NB4 (cell line): ENCODE measurements around the gene FILIP1L.

Experiments
- DNase-seq: peaks from one replicate; pipeline ENCODE4 v3.0.0; 2010; ENCODE audit warnings: low read depth
- H3K4me3 ChIP-seq: one replicate; pipeline ENCODE4 v1.5.1; 2011; ENCODE audit warnings: mild to moderate bottlenecking, low read depth, low read length, moderate library complexity
- MYC ChIP-seq: IDR thresholded peaks from 2 replicates; pipeline ENCODE4 v1.6.1; 2011; ENCODE audit warnings: low read depth, low read length
- POLR2A ChIP-seq: IDR thresholded peaks from 2 replicates; pipeline ENCODE4 v1.6.1; 2011; ENCODE audit warnings: mild to moderate bottlenecking; ENCODE audit not compliant: insufficient read length; ENCODE audit errors: extremely low read depth
- TF ChIP-seq, protein P1 (sequence below): IDR thresholded peaks from 2 replicates; pipeline ENCODE4 v1.6.1; 2011; ENCODE audit warnings: low read depth, low read length
- TF ChIP-seq, protein P2 (sequence below): IDR thresholded peaks from one replicate; pipeline ENCODE4 v1.5.1; 2012; ENCODE audit warnings: low read depth, low read length

FILIP1L gene

DNA sequence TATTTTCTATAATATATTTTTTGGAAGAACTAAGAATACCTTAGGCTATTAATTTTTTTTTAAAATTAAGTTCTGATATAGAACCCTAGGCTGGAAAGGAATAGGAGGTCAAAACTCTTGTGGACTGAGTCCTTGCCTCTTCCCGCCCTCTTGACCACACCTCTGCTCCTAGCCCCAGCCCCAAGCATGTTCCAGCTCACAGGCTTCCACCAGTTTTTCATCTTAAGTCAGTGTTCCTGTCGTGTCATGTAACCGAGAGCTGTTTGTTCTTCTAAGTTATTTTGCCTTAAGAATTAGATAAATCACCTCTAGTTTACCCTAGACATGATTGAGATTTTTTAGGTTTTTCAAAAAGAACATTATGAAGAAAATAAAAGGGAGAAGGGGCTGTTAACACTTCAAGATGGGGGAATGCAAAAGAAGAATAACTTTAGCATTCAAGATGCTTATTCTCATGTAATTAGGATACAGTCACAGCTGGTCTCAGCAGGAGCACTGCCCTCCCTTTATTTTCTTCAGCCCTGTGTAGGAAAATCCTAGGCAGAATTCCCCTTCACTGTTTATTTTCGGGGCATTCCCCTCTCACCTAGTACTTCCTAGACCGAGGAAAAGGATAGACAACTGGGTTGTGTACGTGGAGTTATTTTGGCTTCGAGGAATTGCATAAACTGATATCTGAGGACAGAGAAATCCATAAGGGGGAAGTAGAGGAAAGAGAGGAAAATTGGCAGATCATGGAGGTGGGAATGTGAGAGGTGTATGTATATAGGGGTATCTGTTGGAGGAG, 186.4 kb downstream of the FILIP1L start:
- no peak for DNase-seq
- H3K4me3 ChIP-seq: no peak overlapping the region
- TF ChIP-seq, protein P1, sequence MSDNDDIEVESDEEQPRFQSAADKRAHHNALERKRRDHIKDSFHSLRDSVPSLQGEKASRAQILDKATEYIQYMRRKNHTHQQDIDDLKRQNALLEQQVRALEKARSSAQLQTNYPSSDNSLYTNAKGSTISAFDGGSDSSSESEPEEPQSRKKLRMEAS: no peak
- TF ChIP-seq, protein P2, sequence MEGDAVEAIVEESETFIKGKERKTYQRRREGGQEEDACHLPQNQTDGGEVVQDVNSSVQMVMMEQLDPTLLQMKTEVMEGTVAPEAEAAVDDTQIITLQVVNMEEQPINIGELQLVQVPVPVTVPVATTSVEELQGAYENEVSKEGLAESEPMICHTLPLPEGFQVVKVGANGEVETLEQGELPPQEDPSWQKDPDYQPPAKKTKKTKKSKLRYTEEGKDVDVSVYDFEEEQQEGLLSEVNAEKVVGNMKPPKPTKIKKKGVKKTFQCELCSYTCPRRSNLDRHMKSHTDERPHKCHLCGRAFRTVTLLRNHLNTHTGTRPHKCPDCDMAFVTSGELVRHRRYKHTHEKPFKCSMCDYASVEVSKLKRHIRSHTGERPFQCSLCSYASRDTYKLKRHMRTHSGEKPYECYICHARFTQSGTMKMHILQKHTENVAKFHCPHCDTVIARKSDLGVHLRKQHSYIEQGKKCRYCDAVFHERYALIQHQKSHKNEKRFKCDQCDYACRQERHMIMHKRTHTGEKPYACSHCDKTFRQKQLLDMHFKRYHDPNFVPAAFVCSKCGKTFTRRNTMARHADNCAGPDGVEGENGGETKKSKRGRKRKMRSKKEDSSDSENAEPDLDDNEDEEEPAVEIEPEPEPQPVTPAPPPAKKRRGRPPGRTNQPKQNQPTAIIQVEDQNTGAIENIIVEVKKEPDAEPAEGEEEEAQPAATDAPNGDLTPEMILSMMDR: no peak
- no peak for TF ChIP-seq MYC
- TF ChIP-seq POLR2A: no peak

DNA sequence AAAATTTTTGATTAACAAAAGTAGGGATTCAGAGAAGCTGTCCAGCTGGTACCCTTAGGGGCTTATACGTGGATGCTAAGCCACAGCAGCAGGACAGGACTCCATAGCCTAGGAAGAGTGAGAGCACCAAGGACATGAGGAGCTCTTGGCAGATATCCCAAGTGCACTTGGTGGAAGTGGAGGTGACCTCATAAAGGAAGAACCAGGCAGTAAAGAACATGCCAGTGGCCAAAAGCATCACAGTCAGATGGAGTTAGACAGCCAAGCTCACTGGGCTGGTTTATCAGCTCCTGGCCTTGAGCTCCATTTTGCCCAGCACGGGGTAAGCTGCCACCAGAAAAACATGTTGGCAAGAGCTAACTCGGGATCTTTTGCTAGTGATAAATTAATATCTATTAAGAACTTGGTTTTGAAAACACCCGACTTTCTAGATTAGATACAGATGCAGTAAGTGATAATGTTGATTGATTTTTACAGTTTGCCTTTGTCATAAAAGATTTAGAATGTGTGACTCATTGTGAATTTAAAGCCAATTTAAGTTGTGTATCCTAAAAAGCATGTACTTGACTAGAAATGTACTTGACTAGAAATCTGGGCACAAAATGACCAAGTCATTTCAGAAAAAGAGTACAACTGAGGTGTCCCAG, 188.6 kb downstream of the FILIP1L start:
- TF ChIP-seq, protein P2: no peak
- TF ChIP-seq MYC: no peak
- TF ChIP-seq, protein P1: no peak
- TF ChIP-seq POLR2A: no peak
- H3K4me3 ChIP-seq: no peak overlapping the region
- DNase-seq: no peak

DNA sequence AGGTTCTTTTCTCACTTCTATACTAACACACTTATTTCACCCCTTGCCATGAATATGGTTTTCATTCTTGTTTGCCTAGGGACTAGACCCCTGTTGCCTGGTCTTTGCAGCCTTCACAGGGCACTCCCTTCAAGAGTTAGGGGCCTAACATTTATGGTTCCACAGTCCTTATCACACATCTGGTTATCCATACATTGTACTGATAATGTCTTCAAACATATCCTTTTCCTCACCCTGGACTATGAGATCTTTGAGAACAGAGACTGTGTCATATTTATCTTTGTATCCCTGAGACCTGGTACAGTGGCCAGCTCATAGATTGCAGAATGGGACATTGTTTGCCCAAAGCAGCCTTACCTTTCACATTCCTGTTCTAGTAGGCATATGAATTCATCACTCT, 190.4 kb downstream of the FILIP1L start:
- H3K4me3 ChIP-seq: no peak overlapping the region
- TF ChIP-seq POLR2A: no peak
- TF ChIP-seq, protein P1: no peak
- TF ChIP-seq, protein P2: no peak
- no peak for TF ChIP-seq MYC
- DNase-seq: no peak

DNA sequence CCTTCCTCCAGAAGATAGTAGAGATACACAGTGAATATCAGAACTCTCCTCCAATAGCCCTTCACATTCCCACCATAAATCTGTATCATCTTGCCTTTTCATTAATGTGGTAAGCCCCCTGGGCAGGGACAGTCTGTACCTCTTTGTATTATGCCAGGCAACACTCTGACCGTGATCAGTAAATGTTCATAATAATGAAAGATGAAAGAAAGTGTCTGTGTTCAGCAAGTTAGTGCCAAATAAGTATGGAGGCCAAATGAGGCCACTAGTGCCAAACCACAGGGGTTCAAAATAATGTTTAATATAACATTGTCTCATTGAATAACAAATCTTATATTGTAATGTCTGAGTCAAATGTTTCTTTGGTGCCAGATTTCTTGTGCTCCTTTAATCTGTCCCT, 192.3 kb downstream of the FILIP1L start:
- TF ChIP-seq, protein P2: no peak
- TF ChIP-seq MYC (no peak), POLR2A (no peak)
- TF ChIP-seq, protein P1: no peak
- no peak for DNase-seq
- H3K4me3 ChIP-seq: no peak overlapping the region

DNA sequence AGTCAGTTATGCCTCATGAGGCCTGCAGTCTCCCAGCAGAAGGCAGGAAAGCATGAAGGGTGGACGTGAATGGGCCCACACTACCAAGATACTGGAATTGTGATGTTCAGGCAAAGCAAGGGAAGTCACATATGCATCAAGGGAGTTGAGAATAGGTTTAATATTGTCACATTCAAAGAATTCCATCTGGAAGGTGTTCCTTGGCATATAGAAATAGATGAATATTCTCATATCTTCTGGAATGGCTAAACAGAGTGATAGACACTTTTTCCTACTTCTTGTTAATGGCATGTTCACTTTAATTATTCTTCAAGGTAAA, 193.0 kb downstream of the FILIP1L start:
- no peak for DNase-seq
- TF ChIP-seq POLR2A (no peak), MYC (no peak)
- TF ChIP-seq, protein P1: no peak
- TF ChIP-seq, protein P2: no peak
- no peak overlapping the region for H3K4me3 ChIP-seq
